Measurements from ENCODE around the gene PLPP3. TPM values are rescaled to one million over a fixed set of nuclear protein-coding genes. Genes with fewer than 3 reads are reported as not detected.

Gene PLPP3
- total and polyA plus RNA-seq, 2 experiments from 2014 or later = 103 to 159 TPM

DNA sequence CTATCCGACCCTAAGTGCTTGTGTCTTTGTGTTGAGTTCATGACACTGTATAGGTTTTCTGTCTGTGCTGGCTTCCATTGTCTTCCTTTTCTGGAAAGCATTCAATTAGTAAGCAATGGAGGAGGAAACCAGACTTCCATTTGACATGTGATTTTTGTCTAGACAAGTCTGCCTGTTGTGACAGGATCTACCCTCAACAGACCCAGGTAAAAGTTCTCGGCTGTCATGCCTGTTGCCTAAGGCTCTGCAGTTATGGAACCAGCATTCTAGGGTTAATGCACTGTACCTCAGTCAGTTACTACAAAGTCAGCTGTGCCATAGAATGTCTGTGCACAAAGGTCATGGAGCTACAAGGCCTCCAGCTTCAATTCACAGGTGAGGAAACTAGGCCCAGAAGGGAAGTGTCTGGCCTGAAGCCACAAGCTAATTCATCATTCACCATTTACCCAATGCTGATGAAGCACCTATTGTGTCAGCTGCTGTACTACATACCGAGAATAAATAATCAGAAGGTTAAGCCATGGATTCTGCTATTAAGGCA is 72.3 kb downstream of the PLPP3 start:
- Histone ChIP-seq H3K79me2 (peaks cover 77% of the 10 kb centered on the region), H3K36me3 (replicated peaks; ENCODE audit: insufficient read depth, low read depth) (no peaks in the 10 kb centered on the region), H3K4me2 (peak overlapping the region; percentile 22), H3K9me2 (replicated peaks; ENCODE audit: insufficient read depth) (no peaks in the 10 kb centered on the region), H3K4me3 (no peak overlapping the region), H3K9me3 (ENCODE audit: low read depth) (no peaks in the 10 kb centered on the region), H3K27me3 (no peaks in the 10 kb centered on the region), H4K20me1 (ENCODE audit: insufficient read depth, poor library complexity, severe bottlenecking) (peaks cover 5% of the 10 kb centered on the region), H2AFZ (no peak overlapping the region), H3K27ac (peak overlapping the region; percentile 93), H3K4me1 (ENCODE audit: insufficient read depth) (peaks cover 54% of the 10 kb centered on the region)
- no peak for DNase-seq (ENCODE audit: low spot score)
- no peak for TF ChIP-seq EZH2 (IDR thresholded peaks at IDR 0.05; ENCODE audit: borderline replicate concordance)
- no peak for TF ChIP-seq EZH2phosphoT487 (IDR thresholded peaks at IDR 0.05; ENCODE audit: low read depth, severe bottlenecking, unreplicated experiment)
- TF ChIP-seq CTCF (IDR thresholded peaks at IDR 0.05; ENCODE audit: poor library complexity) = no peak
- WGBS (ENCODE audit: low lambda C conversion rate, missing lambda C conversion rate) = 82% methylated on average over 3 of the region's 3 CpGs

DNA sequence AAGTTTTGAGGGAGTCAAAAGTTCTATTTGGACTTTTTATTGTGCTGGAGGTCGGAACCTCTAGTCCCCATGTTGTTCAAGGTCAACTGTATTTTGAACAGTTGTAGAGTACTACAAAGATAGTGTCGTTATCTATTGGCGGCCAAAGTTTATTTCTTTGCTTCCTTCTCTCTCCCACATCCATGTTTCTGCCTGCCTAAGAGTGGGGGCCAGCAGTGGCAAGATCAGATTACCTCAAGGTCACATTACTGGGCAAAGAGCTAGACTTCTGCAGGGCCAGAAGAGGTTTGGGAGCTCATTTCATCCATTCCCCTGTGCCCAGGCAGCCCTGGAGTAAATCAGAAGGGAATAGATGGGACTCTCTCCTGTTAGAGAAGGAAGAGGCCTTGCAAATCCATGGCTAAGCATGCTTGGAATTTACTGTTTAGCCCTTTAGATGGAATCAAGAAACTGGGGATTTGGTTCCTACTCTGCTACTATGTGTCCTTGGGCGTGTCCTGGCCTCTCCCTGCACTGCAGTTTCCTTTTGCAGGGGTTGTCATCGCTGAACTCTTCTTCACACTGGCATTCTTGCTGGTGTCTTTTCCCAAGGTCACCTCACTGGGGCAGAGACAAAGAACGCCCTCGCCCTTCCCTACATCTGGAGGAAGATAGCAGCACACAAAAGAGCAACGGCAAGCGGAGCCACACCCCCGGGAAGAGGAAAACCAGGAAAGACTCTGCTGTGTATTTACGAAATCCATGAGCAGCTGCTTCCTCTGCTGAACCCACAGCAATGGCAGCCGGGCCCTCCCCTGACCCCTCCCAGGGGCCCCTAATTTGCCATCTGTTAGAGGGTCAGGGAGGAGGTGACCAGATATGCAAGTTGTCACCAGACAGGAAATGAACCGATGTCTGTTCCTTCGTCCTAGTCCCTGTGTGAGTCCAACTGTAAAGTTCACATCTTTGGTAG is 73.3 kb downstream of the PLPP3 start:
- H3K4me1 ChIP-seq (ENCODE audit: insufficient read depth) = peaks cover 51% of the 10 kb centered on the region
- H3K36me3 ChIP-seq (replicated peaks; ENCODE audit: insufficient read depth, low read depth) = no peaks in the 10 kb centered on the region
- peaks cover 77% of the 10 kb centered on the region for H3K79me2 ChIP-seq

DNA sequence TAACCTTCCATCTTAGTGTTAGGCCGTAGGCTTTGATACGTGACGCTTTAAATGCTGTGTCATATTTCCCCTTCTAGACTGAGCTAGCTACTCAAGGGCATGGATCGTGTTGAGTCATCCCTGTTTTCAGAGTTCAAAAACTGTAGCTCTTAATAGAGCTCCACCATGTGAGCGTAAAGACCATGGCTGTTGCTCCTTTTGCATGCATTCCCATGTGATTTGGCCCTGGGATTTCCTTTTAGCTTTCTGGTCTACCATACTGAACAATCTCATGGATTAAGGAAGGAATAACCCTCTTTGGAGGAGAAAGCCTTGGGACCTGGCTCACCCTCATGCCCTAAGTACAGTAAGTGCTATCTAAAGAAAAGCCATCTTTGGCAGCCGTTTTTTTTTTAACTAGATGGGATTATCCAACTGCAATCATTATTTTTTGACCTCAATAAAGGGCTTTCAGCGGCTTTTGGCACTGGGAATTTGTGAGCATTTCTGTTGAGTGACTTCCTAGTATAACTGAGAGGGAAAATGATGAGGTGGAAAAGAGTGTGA is 76.6 kb downstream of the PLPP3 start:
- DNase-seq (ENCODE audit: low spot score) = no peak
- Histone ChIP-seq H3K36me3 (replicated peaks; ENCODE audit: insufficient read depth, low read depth) (no peaks in the 10 kb centered on the region), H3K27ac (no peak overlapping the region), H4K20me1 (ENCODE audit: insufficient read depth, poor library complexity, severe bottlenecking) (peaks cover 17% of the 10 kb centered on the region), H3K4me2 (no peak overlapping the region), H3K79me2 (peaks cover 95% of the 10 kb centered on the region), H3K4me3 (no peak overlapping the region), H3K4me1 (ENCODE audit: insufficient read depth) (peaks cover 22% of the 10 kb centered on the region), H2AFZ (no peak overlapping the region), H3K9me3 (ENCODE audit: low read depth) (no peaks in the 10 kb centered on the region), H3K27me3 (no peaks in the 10 kb centered on the region), H3K9me2 (replicated peaks; ENCODE audit: insufficient read depth) (no peaks in the 10 kb centered on the region)
- no peak for TF ChIP-seq CTCF (IDR thresholded peaks at IDR 0.05; ENCODE audit: poor library complexity)
- no peak for TF ChIP-seq EZH2 (IDR thresholded peaks at IDR 0.05; ENCODE audit: borderline replicate concordance)
- TF ChIP-seq EZH2phosphoT487 (IDR thresholded peaks at IDR 0.05; ENCODE audit: low read depth, severe bottlenecking, unreplicated experiment) = no peak
- 94% methylated on average over 7 of the region's 7 CpGs for WGBS (ENCODE audit: low lambda C conversion rate, missing lambda C conversion rate)

More for the DNA sequence above, 73.3 kb downstream of the PLPP3 start:
- H3K9me2 ChIP-seq (replicated peaks; ENCODE audit: insufficient read depth) = no peaks in the 10 kb centered on the region
- no peaks in the 10 kb centered on the region for H3K27me3 ChIP-seq
- no peaks in the 10 kb centered on the region for H3K9me3 ChIP-seq (ENCODE audit: low read depth)
- H3K27ac ChIP-seq = peak overlapping the region; percentile 93
- no peak for DNase-seq (ENCODE audit: low spot score)
- H3K4me3 ChIP-seq = no peak overlapping the region
- WGBS (ENCODE audit: low lambda C conversion rate, missing lambda C conversion rate) = 67% methylated on average over 14 of the region's 14 CpGs
- H4K20me1 ChIP-seq (ENCODE audit: insufficient read depth, poor library complexity, severe bottlenecking) = peaks cover 5% of the 10 kb centered on the region
- H3K4me2 ChIP-seq = peak overlapping the region; percentile 22
- no peak overlapping the region for H2AFZ ChIP-seq
- no peak for TF ChIP-seq EZH2 (IDR thresholded peaks at IDR 0.05; ENCODE audit: borderline replicate concordance)
- TF ChIP-seq CTCF (IDR thresholded peaks at IDR 0.05; ENCODE audit: poor library complexity) = no peak
- TF ChIP-seq EZH2phosphoT487 (IDR thresholded peaks at IDR 0.05; ENCODE audit: low read depth, severe bottlenecking, unreplicated experiment) = no peak
